Kidney tubule cell (primary cell): ENCODE data around the gene ZDHHC14.

Experiments used
- DNase-seq: peaks from one replicate; pipeline ENCODE4 v3.0.0-alpha.2; 2018; ENCODE audit warnings: low spot score

Gene ZDHHC14

GRCh38 chr6:157647261-157647915 lies 266.4 kb downstream of the ZDHHC14 start:
- no peak for DNase-seq

- DNase-seq = peak; percentile 74
Observed at GRCh38 chr6:157648561-157648960, 267.6 kb downstream of the ZDHHC14 start.

GRCh38 chr6:157649311-157650260 lies 268.6 kb downstream of the ZDHHC14 start:
- no peak for DNase-seq

GRCh38 chr6:157650261-157650640 lies 269.3 kb downstream of the ZDHHC14 start:
- no peak for DNase-seq

- no peak for DNase-seq
Observed at GRCh38 chr6:157650801-157651200, 269.8 kb downstream of the ZDHHC14 start.

- no peak for DNase-seq
Observed at GRCh38 chr6:157651731-157652490, 270.9 kb downstream of the ZDHHC14 start.

GRCh38 chr6:157652601-157653363 lies 271.8 kb downstream of the ZDHHC14 start:
- no peak for DNase-seq

DNA sequence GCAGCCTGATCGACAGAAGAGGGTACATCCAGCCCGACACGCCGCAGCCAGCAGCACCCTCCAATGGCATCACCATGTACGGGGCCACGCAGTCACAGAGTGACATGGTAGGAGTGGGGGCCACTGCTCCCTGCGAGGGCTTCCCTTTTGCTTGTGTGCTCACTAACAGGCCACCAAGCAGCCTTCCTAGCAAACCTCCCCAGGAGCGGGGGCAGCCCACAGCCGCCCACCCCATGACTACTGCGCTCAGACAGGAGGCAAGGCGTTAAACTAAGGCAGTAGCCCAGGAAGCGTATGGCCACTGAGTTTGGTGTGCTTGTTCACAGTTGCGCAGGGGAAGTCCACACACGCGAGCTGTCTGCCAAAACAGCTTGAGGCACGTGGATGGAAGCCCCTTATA lies 272.5 kb downstream of the ZDHHC14 start:
- DNase-seq = no peak

DNA sequence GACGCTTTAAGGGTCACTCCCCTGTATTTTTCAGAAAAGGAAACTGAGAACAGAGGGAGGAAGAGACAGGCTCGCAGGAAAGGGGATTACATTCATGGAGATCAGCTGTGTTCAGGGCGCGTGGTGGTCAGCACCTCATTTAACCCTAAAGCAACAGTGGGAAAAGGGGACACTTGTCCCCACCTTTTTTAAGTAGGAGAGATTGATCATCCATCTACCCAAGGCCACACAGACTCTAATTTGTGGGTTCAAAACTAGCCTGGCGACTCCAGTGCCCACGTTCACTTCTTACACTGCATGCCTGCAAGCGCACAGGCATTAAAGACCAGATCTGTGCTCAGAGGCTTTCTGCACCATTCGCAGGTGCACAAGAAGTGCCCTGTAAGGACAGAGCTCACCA lies 274.1 kb downstream of the ZDHHC14 start:
- DNase-seq = no peak

- DNase-seq = peak; percentile 8
Observed at GRCh38 chr6:157656437-157656997, 275.5 kb downstream of the ZDHHC14 start.

DNA sequence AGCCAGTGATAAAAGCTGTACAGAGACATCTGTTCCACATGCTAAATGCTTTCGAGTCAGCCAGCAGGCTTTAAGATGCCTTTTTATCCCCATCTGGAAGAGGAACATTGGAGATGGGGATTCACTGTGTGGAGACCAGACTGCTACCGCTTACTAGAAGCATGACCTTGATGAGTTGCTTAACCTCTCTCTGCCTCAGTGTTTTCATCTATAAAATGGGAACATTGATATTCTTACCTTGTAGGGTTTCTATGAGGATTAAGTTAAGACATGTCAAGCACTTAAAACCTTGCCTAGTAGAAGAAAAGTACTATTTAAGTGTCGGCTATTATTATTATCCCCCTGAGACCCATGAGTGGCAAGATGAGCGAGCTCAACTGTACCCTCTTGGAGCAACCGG lies 276.8 kb downstream of the ZDHHC14 start:
- DNase-seq = no peak

DNA sequence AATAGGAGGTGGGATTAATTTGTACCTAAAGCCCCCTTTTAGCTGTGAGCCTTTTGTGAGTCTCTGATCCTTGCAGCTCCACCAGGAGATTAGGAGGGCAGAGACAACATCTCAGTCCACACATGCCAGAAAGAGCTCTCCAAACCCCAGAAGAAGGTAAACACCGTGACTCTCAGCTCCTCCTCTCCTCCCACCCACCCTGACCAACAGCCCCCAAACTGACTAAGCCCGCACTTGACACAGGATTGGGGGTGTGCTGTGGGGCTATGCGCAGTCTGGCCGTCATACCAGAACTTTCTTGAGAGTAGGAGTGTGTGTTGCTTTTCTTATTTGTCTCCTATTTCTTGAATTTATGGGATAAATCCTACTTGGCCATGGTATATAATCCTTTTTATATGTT lies 277.3 kb downstream of the ZDHHC14 start:
- DNase-seq = no peak

DNA sequence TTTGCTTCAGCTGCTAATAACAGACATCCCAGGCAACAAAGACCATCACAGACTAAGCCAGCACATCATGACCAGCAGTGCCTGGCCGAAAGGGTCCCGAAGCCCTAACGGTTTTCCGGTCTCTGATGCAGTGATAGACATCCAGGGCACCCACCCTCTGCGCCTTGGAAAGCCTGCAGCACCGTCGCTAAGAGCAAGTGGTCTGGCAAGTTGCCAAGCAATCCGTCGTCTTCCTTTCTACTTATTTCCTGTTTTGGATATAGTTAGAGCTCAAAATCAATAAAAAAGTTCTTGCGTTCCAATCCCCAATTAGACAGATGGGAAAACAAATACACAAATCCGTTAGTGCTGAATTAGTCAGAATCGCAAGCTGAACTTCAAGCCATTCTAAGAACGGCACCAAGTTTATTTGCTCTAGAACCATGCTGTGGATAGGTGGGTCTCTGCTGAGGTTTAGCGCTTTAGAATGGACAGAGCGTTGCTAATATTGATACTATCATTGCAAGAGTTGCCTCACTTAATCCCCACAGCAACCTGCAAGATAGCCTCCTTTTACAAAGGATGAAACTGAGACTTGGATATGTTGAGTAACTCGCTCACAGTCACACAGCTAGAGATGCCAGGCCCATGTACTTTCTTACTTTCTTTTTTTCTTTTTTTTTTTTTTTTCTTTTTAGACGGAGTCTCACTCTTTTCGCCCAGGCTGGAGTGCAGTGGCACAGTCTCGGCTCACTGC lies 278.7 kb downstream of the ZDHHC14 start:
- no peak for DNase-seq

DNA sequence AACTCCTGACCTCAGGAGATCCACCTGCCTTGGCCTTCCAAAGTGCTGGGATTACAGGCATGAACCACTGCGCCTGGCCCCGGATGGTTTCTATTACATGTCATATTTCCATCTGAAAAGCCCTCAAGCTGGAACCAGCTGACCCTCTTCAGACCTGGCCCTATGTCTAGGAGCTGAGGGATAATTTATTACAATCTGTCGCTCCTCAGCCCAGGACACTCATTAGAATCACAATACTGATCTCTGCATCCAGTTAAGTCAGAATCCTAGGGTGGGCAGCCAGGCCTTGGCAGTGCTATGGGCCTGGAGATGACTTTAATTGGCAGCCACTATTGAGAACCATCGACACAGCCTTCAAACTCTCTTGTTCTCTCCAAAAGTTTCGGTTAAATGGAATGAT lies 279.4 kb downstream of the ZDHHC14 start:
- no peak for DNase-seq

GRCh38 chr6:157661652-157662051 lies 280.7 kb downstream of the ZDHHC14 start:
- no peak for DNase-seq

DNA sequence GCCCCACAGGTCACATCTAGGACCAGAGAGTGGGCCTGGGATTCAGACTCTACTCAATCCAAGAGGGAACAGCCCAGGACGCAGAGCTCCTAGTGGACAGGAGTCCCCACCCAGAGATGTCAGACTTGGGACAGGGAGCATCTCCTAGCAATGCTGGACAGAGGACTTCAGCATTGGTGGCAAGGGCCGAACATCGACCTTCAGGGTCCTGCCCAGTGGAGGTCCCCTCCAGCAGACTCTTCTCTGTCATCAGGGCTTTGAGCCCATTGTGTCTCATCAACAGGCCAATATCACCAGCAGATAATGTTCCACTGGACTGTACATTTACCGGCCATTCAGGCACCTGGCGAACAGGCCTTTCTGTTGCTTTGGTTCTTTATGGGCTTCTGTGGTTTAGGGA lies 282.3 kb downstream of the ZDHHC14 start:
- DNase-seq = no peak

DNA sequence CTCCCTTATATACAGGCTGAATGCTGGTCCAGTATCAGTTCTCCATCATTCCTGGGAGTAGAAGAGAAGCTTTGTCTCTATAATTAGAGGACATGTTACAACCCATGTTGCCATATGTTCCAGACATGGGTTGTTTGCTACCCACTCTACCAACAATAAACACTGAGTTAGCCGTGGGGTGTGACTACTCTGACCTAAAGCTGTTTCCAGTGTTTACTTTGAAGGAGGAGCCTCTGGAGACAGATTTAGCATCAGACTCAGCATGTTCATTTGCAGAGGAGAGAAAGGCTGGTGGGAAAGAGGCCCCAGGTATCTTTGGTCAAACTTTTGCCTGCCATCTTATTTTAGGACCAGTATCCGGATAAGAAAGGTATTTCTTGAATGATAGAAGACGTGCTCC lies 284.2 kb downstream of the ZDHHC14 start:
- DNase-seq = no peak

DNA sequence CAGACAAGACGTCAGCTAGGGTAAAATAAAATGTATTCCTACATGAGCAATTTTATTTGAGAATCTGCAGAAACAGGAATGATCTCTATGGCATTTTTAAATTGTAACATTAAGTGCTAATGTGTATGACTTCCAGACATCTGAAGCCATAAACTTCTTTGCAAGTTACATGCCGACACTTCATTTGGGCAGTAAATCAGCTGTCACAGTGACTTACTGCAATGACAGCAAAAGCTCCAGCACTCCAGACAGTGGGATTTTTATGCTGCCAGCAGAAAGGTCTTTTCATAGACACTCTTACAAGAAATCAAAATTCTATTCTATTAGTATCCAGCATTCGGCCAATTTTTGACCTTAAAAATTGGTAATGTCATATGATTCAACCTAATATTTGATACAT lies 285.7 kb downstream of the ZDHHC14 start:
- DNase-seq = no peak

GRCh38 chr6:157667211-157668008 lies 286.4 kb downstream of the ZDHHC14 start:
- DNase-seq = peak; percentile 64

DNA sequence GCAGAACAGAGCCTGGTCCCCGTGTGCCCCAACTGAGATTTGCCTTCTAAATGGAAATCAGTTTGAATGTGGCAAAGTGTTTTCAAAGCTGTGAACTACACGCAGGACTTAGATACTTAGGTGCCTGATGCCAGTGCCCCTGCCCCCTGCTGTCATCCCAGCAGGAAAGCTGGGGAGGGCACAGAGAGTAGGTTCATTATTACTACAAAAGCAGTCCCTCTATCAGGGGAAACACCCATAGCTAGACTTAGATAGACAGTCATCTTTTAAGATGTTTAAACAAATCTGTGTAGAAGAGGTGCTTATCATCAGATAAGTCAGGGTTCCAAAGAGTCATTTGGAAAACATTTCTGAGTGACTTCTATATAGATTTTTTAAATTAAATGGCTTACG lies 287.0 kb downstream of the ZDHHC14 start:
- DNase-seq = no peak
